NCI-H2029 treated with DMSO at 0.1 percent for 48 hours (cell line): ENCODE results near the gene KIF18A.
A peak's percentile ranks its signal among the peaks of the same experiment; 100 is the strongest.
"Not testable (repeated sequence)": the region's sequence is repeated elsewhere in the genome, so short reads cannot be mapped to it uniquely, and the experiment has no call there.

ENCODE experiments used
- DNase-seq: peaks from one replicate; lab custom pipeline; 2025; lab: John Stamatoyannopoulos, UW

Gene KIF18A

DNA sequence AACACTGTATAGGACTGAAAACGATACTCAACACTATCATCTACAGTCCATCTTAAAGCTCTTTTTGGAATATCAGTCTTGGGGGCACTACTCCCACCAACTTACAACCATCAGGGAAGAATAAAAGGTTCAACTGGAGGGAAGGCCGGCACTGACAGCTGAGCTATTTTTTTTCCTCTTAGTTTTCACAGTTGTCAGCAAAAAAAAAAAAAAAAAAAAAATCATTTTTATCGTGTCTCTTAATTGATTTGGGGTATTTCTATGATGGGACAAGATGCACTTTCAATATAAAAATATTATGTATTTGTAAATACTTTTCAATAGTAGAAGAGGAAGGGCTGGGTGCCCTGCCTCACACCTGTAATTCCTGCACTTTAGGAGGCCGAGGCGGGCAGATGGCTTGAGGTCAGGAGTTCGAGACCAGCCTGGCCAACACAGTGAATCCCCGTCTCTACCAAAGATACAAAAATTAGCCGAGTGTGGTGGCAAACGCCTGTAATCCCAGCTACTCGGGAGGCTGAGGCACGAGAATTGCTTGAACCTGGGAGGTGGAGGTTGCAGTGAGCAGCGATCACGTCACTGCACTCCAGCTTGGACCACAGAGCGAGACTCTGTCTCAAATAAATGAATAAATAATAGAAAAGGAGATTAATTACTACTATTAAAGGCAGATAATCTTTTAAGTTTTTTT lies 1.5 kb downstream of the KIF18A start:
- no peak for DNase-seq

DNA sequence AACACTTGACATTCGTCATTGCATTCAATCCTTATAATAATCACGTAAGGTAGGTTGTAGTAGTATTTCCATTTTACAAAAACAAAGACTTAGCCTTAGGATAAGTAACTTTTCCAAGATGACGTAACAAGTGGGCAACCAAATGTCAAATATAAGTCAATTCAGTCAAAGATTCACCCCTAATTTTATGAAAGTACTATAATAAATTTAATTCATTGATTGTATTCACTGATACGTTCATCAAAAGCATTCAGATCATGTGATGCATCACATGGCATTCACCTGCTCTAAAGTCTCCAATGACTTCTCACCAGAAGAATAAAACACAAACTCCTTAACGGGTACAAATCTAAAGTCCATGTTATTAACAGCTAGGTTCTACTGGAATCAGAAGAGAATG lies 2.1 kb downstream of the KIF18A start:
- peak; percentile 34 for DNase-seq

DNA sequence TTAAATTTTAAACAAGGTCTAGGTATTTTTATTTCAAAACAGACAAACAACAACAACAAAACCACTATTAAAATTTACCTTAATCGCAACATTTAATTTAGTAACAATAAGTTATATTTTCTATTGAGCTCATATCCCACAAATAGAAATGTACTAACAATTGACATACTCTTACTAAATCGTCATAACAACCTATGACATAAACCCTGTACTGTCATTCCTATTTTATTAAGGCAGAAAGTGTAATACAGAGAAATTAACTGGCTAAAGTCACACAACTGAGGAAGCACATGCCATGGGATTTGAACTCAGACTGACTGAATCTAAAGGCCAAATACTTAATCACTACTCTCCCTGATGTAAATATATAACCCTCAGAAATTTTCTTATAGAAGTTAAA lies 3.0 kb downstream of the KIF18A start:
- no peak for DNase-seq

DNA sequence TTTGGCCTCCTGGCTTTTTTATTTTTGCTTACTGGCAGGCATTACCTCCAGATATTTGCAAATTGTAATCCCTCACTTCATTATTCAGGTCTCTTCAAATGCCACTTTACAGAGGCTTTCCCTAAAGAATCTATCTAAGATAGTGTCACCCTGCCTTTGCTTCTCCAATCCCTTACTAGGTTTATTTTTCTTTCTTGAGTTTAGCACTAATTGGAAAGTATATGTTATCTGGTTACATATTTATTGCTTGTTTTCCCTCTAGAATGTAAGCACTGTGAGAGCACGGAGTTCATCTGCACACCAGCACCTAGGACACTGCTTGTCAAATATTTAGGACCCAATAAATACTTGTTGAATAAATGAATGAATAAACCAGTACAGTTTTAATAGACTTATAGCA lies 3.5 kb downstream of the KIF18A start:
- no peak for DNase-seq

DNA sequence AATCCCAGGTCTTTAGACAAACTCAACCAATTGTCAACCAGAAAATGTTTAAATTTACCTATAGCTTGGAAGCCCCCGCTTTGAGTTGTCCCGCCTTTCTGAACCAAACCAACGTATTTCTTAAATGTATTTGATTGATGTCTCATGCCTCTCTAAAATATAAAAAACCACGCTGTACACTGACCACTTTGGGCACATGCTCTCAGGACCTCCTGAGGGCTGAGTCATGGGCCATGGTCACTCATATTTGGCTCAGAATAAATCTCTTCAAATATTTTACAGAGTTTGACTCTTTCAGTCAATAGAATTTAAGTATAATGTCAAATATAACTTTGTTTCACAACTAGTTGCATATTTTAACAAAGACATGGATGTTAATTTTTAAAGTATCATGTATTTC lies 5.7 kb downstream of the KIF18A start:
- not testable (repeated sequence) for DNase-seq

DNA sequence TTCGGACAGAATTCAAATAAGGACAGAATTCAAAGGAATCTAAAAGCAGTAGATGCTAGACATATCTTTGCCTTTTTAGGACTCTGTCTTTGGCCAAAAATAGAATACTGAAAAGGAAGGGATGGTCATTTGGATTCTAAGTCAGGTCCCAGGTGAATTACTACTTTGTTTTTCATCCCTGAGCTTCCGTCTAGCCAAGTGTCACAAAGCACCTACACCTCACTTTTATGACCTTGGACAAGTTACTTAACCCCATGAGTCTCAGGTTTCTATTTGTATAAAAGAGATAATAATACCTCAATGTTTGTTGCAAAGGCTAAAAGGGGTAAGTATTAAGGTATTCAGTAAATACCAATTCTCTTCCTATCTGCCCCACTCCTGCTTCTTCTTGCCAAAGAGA lies 7.3 kb downstream of the KIF18A start:
- no peak for DNase-seq

DNA sequence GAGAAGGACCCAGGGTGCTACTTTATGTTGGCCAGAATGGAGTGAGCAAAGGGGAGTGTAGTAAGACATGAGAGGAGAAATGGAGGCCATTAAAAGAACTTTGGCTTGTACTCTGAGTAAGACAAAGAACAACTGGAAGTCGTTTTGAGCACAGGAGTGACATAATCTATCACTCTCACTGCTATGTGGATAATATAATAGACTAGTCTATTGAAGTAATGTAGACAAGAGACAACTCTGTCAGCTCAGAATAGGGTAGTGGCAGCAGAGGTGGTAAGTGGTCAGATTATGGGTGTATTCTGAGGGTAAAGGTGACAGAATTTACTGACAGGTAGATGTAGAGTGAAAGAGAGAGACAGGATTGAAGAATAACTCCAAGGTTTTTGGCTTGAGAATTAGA lies 8.2 kb downstream of the KIF18A start:
- DNase-seq = no peak

DNA sequence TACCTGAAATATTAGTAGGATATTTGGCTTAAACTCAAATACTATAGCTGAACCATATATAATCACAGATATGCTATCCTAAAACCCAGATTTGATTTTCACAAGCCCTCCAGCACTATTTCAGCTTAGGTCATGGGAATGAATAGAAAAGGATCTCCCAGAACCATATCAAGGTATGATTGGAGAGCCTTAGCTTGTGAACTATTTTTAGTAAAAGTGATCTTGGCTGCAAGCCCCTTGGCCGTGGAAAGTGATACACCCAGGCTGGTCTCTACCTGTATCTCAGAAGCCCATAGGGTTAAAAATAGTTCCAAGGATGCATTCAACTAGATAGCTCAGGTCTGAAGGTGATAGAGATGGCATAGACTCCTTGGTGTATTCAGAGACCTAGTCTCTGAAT lies 9.7 kb downstream of the KIF18A start:
- no peak for DNase-seq

DNA sequence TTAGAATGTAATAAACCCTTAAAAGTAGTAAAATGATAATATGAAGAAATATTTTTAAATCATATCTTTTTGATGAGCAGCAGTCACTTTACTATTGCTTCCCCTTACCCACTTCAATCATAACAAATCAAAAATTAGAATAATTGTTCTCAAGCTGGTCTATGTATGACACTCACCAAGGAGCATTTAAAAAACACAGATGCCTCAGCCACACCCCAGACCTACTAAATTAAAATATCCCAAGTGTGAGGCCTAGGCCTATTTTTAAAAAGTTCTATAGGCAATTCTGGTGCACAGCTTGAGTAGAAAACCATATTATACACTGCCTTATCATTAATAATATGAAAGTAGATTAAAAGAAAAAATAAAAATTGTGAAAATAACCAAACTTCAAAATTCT lies 15.2 kb downstream of the KIF18A start:
- DNase-seq = no peak

DNA sequence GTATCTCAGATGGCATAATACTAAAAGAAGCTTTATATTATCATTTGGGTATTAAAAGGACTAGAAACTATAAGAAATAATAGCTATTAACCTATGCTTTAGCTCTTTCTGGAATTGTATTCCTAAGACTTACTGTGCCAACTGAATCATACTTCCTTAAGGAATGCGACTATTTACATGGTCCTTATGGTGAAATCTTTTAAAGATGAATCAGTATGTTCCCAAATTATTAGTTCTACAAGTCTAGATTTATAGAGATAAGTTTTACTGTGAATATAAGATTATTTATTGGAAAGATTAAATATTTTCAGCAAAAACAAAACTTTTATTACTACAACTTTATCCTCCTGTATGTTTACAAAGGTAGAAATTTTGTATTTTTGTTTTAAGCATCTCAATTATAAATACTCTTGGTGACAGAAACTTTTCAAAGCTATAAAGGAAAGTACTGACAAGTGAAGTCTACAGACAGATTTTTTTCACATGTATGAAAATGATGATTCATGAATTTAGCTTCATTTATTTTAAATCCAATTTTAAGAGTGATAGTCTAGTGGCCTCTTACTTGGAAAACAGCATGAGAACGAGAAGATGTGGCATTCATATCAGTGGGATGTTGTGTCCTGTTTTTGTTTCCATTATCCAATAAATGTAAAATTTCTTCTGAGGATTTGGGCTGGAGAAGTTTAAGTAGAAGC lies 17.8 kb downstream of the KIF18A start:
- no peak for DNase-seq

DNA sequence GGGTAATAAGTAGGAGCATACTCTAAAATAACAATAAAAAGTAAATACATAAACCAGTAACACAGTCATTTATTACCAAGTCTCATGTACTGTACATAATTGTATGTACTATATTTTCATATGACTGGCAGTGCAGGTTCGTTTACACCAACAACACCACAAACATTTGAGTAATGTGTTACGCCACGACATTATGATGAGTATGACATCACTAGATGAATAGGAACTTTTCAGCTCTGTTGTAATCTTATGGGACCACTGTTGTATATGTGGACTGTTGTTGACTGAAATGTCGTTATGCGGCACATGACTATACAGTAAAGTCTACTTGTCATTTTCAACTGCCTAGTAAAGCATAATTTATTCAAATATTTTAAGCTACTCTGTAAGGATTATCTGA lies 18.6 kb downstream of the KIF18A start:
- no peak for DNase-seq

DNA sequence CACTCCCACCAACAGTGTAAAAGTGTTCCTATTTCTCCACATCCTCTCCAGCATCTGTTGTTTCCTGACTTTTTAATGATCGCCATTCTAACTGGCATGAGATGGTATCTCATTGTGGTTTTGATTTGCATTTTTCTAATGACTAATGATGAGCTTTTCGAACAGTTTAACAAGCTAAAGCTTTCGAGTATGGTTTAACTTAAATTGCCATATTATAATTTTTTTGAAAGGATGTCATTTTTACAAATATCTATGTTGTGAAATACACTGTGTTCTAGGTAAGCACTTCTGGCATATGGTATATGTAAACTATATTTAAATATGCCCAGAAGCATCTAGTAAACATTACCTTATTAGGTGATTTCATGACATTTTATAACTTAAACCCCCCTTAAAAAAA lies 20.3 kb downstream of the KIF18A start:
- not testable (repeated sequence) for DNase-seq

DNA sequence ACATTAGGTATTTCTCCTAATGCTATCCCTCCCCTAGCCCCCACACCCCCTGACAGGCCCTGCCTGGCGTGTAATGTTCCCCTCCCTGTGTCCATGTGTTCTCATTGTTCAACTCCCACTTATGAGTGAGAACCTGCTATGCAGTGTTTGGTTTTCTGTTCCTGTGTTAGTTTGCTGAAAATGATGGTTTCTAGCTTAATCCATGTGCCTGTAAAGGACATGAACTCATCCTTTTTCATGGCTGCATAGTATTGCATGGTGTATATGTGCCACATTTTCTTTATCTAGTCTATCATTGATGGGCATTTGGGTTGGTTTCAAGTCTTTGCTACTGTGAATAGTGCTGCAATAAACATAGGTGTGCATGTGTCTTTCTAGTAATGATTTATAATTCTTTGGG lies 20.8 kb downstream of the KIF18A start:
- DNase-seq = not testable (repeated sequence)

DNA sequence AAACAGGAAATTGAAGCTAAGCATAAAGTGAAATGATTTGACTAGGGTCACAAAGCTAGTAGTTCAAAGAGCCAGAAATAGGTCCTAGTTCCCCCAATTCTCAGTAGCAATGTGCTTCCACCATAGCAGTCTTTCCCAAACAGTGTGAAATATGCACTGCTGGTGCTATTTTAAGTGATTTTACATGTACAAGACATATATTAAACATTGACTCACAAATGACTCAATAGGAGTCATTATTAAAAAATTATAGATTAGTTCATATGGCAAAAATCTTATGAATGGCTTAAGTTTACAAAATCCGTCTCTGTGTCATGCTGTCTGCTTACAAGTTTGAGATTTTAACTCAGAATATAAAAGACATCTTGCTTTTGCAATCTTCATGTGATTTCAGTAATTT lies 21.4 kb downstream of the KIF18A start:
- DNase-seq = no peak

DNA sequence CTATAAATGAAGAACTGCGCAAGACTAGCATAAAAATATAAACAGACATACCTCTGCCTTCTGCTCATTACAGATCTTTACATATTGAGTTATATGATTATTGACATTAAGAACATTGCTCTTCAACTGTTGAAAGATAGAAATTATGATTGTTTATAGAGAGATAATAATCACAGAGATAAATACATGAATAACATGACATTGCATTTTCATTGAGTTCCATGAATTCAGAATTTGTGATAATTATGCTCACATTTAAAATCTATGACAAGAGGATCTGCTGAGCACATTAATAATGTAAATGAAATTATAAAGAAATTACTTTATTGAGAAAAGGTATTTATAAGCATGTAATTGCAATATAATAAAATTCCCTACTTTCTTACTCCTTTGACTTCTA lies 24.8 kb downstream of the KIF18A start:
- no peak for DNase-seq

DNA sequence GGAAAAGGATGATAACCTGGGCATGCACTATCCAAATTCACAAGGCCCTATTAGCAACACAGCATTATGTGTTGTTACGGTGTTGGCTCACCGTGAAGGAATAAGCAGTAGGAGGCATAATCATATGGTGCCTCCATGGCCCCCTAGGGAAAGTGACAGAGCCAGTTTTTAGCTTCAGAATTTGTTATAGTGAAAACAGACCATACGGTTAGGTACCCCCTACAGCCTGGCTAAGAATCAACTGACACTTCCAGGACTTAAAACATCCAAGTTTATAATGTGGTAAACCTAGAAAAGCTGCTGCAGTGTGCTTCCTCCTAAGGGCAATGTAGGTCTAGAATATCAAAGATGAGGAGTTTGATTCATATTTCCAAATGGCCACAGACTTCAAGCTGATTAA lies 30.4 kb downstream of the KIF18A start:
- DNase-seq = no peak

DNA sequence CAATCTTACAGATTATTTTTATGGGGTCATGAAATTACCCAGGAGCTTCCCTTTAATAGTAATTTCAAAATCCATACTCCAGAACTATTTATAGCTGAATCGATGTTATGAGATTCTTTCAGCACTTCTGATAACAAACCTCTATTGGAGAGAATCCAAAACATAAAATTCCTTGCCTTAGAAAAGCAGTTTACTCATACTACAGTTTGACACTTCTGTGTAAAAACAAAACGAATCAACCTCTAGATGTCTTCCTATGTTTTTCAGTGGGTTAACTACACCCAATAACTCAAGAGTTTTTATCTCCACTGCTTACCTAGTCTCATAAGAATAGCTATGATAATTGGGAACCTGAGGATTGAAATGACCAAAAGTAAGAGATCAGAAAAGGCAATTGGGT lies 35.6 kb downstream of the KIF18A start:
- no peak for DNase-seq

DNA sequence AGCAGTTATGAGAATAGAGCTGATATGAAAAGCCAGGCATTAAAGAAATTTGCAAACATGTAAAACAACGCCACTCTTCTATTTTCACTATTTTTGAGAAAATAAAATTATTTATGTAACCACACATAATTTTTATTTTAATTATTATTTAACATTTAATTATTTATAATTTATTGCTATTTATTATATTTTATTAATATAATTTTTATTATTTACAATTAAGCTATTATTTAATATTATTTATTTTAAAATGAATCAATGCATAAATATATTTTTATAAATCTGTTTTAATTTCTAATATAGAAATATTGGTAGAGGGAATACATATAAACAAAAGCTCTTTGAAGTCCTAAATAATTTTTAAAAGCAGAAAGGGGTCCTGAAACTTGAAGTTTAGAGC lies 36.7 kb downstream of the KIF18A start:
- no peak for DNase-seq

DNA sequence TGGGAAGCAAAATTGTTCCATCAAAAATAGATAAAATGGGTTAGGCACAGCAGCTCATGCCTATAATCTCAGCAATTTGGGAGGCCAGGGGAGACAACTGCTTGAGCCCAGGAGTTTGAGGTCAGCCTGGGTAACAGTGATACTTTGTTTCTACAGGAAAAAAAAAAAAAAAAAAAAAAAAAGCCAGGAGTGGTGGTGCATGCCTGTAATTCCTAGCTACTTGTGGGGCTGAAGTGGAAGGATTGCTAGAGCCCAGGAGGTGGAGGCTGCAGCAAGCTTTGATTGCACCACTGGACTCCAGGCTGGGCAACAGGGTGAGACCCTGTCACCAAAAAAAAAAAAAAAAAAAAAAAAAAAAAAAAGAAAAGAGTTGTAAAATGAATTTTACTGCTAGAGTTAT lies 49.6 kb downstream of the KIF18A start:
- DNase-seq = no peak

DNA sequence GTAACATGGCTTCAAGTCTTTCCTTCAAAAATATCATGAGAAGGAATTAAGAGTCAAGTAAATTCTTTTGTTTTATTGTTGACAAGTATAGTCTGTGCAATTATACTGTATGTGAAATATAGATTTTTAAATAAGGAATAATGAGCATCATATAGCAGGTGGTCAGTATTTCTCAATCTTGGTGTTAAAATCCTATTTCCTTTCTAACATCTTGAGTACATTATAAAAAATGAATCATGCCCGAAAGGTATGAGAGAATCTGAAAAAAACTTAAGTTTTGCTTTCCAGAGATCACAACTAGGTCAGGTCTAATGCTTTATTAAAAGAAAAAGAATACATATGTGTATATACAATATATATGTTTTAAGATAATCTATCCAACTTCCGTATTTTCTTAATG lies 53.1 kb downstream of the KIF18A start:
- DNase-seq = no peak

DNA sequence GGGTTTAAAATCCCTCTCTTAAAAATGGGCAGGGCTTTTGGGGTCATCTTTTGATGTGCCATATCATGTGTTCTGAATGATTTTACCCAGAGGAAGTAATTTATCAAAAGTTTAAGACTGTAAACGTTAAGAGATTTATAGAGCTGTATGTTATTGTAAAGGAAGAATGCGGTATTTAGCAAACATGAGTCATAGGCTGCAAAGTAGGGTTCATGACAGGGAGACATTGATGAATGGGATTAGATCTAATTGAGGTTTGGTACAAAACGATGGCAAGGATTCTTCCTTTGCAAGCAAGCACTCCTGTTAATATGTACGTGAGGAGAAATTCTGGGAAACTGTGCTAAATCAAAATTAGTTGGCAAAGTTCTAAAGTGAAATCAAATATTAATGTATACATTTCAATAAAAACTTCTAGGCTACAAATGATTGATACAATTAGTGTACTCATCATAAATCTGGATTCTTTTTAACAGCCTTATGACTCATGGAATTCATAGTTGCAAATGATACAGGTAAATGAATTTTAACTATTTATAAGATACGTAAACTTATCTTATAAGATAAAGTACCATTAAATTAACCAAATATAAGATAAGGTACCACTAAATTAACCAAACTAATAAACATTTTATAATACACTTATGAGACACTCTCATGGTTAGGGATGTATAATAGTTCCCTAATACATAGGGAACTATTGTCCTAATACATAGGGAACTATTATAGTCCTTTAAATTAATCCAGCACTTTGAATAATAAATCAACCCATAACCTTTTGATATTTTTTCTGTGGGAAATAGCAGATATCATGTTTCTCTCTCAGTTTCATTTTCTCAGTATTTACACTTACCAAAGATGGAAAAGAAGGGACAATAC lies 58.4 kb downstream of the KIF18A start:
- DNase-seq = no peak

DNA sequence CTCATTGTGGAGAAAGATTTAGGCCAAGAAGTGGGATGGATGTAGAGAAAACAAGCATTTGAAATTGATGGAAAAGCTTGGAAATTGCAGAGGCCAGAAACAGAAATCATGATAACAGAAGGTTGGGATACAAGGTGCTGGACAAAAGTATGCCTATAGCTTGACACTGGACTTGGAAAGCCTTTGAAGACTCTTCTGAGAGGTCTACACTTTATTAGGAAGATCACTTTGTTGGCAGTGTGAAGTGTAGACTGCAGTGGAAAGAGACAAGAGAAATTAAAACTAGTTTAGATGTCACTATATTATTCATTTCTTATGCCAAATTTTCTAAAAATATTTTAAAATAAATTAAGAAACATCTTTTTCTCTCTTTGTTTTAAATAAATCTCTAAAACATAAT lies 59.1 kb downstream of the KIF18A start:
- no peak for DNase-seq
